ENCODE results near the gene ZNF423.

The ZNF423 gene

GRCh38 chr16:49653173-49653570, 202.7 kb downstream of the ZNF423 start:
- Histone ChIP-seq H3K27ac (ENCODE audit: low read depth in 2 of 2, low read length in 2 of 2) (no peak overlapping the region), H3K4me3 (ENCODE audit: low read length in 2 of 2) (no peak overlapping the region), H3K36me3 (ENCODE audit: control insufficient read depth in 2 of 2, insufficient read depth in 2 of 2, low read length in 2 of 2) (no peaks in the 10 kb centered on the region)

GRCh38 chr16:49652456-49653172, 203.3 kb downstream of the ZNF423 start:
- Histone ChIP-seq H3K9me3 (ENCODE audit: control insufficient read depth in 2 of 2, low read length in 2 of 2) (peaks cover 0 to 4% of the 10 kb centered on the region in 2 donors), H3K27me3 (ENCODE audit: control insufficient read depth in 2 of 2, insufficient read depth in 2 of 2, low read length in 2 of 2) (no peaks in the 10 kb centered on the region), H3K4me1 (ENCODE audit: control insufficient read depth in 2 of 2, insufficient read depth in 2 of 2, low read length in 2 of 2) (no peaks in the 10 kb centered on the region), H3K36me3 (ENCODE audit: control insufficient read depth in 2 of 2, insufficient read depth in 2 of 2, low read length in 2 of 2) (no peaks in the 10 kb centered on the region), H3K4me3 (ENCODE audit: low read length in 2 of 2) (no peak overlapping the region), H3K9ac (ENCODE audit: low read depth in 1 of 2, low read length in 2 of 2) (no peak overlapping the region), H3K27ac (ENCODE audit: low read depth in 2 of 2, low read length in 2 of 2) (no peak overlapping the region)

More at GRCh38 chr16:49653173-49653570, 202.7 kb downstream of the ZNF423 start:
- H3K4me1 ChIP-seq (ENCODE audit: control insufficient read depth in 2 of 2, insufficient read depth in 2 of 2, low read length in 2 of 2) = no peaks in the 10 kb centered on the region
- H3K27me3 ChIP-seq (ENCODE audit: control insufficient read depth in 2 of 2, insufficient read depth in 2 of 2, low read length in 2 of 2) = no peaks in the 10 kb centered on the region
- H3K9ac ChIP-seq (ENCODE audit: low read depth in 1 of 2, low read length in 2 of 2) = no peak overlapping the region
- no peaks in the 10 kb centered on the region for H3K9me3 ChIP-seq (ENCODE audit: control insufficient read depth in 2 of 2, low read length in 2 of 2)

GRCh38 chr16:49651996-49652395, 203.9 kb downstream of the ZNF423 start:
- no peaks in the 10 kb centered on the region for H3K4me1 ChIP-seq (ENCODE audit: control insufficient read depth in 2 of 2, insufficient read depth in 2 of 2, low read length in 2 of 2)
- no peaks in the 10 kb centered on the region for H3K36me3 ChIP-seq (ENCODE audit: control insufficient read depth in 2 of 2, insufficient read depth in 2 of 2, low read length in 2 of 2)
- no peak overlapping the region for H3K4me3 ChIP-seq (ENCODE audit: low read length in 2 of 2)
- peaks cover 0 to 6% of the 10 kb centered on the region in 2 donors for H3K9me3 ChIP-seq (ENCODE audit: control insufficient read depth in 2 of 2, low read length in 2 of 2)
- no peaks in the 10 kb centered on the region for H3K27me3 ChIP-seq (ENCODE audit: control insufficient read depth in 2 of 2, insufficient read depth in 2 of 2, low read length in 2 of 2)
- H3K27ac ChIP-seq (ENCODE audit: low read depth in 2 of 2, low read length in 2 of 2) = no peak overlapping the region
- no peak overlapping the region for H3K9ac ChIP-seq (ENCODE audit: low read depth in 1 of 2, low read length in 2 of 2)

GRCh38 chr16:49651226-49651625, 204.7 kb downstream of the ZNF423 start:
- H3K36me3 ChIP-seq (ENCODE audit: control insufficient read depth in 2 of 2, insufficient read depth in 2 of 2, low read length in 2 of 2) = no peaks in the 10 kb centered on the region
- H3K9ac ChIP-seq (ENCODE audit: low read depth in 1 of 2, low read length in 2 of 2) = no peak overlapping the region
- H3K4me3 ChIP-seq (ENCODE audit: low read length in 2 of 2) = no peak overlapping the region
- H3K27ac ChIP-seq (ENCODE audit: low read depth in 2 of 2, low read length in 2 of 2) = no peak overlapping the region
- no peaks in the 10 kb centered on the region for H3K4me1 ChIP-seq (ENCODE audit: control insufficient read depth in 2 of 2, insufficient read depth in 2 of 2, low read length in 2 of 2)
- H3K27me3 ChIP-seq (ENCODE audit: control insufficient read depth in 2 of 2, insufficient read depth in 2 of 2, low read length in 2 of 2) = no peaks in the 10 kb centered on the region
- H3K9me3 ChIP-seq (ENCODE audit: control insufficient read depth in 2 of 2, low read length in 2 of 2) = peaks cover 0 to 6% of the 10 kb centered on the region in 2 donors

DNA sequence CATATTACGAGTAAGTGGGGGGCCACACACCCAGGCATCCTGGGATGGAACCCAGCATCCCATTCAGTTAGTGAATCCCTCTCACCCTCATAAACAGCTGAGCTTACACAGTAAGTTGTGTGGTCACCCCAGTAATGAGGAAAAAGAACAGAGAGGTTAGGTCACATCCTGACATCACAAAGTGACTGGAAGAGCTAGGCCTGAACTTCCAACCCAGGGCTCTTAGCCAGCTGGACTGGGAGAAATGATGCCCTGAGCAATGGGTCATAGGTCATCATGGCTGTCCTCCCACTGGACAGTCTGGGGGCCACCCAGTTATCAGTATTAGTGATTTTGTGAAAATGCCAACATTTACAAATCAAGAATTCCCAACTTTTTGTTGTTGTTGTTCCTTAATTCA, 205.3 kb downstream of the ZNF423 start:
- no peak overlapping the region for H3K27ac ChIP-seq (ENCODE audit: low read depth in 2 of 2, low read length in 2 of 2)
- no peak overlapping the region for H3K4me3 ChIP-seq (ENCODE audit: low read length in 2 of 2)
- H3K27me3 ChIP-seq (ENCODE audit: control insufficient read depth in 2 of 2, insufficient read depth in 2 of 2, low read length in 2 of 2) = no peaks in the 10 kb centered on the region
- H3K4me1 ChIP-seq (ENCODE audit: control insufficient read depth in 2 of 2, insufficient read depth in 2 of 2, low read length in 2 of 2) = no peaks in the 10 kb centered on the region
- H3K36me3 ChIP-seq (ENCODE audit: control insufficient read depth in 2 of 2, insufficient read depth in 2 of 2, low read length in 2 of 2) = no peaks in the 10 kb centered on the region
- H3K9me3 ChIP-seq (ENCODE audit: control insufficient read depth in 2 of 2, low read length in 2 of 2) = peaks cover 0 to 7% of the 10 kb centered on the region in 2 donors
- no peak overlapping the region for H3K9ac ChIP-seq (ENCODE audit: low read depth in 1 of 2, low read length in 2 of 2)

- Histone ChIP-seq H3K4me1 (ENCODE audit: control insufficient read depth in 2 of 2, insufficient read depth in 2 of 2, low read length in 2 of 2) (no peaks in the 10 kb centered on the region), H3K27me3 (ENCODE audit: control insufficient read depth in 2 of 2, insufficient read depth in 2 of 2, low read length in 2 of 2) (no peaks in the 10 kb centered on the region), H3K36me3 (ENCODE audit: control insufficient read depth in 2 of 2, insufficient read depth in 2 of 2, low read length in 2 of 2) (no peaks in the 10 kb centered on the region), H3K4me3 (ENCODE audit: low read length in 2 of 2) (no peak overlapping the region), H3K9me3 (ENCODE audit: control insufficient read depth in 2 of 2, low read length in 2 of 2) (peaks cover 0 to 7% of the 10 kb centered on the region in 2 donors), H3K27ac (ENCODE audit: low read depth in 2 of 2, low read length in 2 of 2) (no peak overlapping the region), H3K9ac (ENCODE audit: low read depth in 1 of 2, low read length in 2 of 2) (no peak overlapping the region)
Measured at GRCh38 chr16:49649013-49649765, 206.7 kb downstream of the ZNF423 start.

DNA sequence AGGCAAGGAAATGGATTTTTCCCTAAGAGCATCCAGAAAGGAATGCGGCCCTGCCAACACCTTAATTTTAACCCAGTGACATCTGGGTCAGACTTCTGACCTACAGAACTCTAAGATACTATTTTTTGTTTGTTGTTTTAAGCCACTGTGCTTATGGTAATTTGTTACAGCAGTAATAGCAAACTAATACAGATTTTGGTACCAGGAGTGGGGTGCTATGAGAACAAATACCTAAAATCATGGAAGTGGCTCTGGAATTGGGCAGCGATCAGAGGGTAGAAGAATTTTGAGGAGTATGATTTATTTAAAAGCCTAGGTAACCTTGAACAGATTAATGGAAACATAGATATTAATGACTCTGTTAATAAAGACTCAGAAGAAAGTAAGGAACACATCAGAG, 208.2 kb downstream of the ZNF423 start:
- Histone ChIP-seq H3K4me3 (ENCODE audit: low read length in 2 of 2) (no peak overlapping the region), H3K9ac (ENCODE audit: low read depth in 1 of 2, low read length in 2 of 2) (no peak overlapping the region), H3K36me3 (ENCODE audit: control insufficient read depth in 2 of 2, insufficient read depth in 2 of 2, low read length in 2 of 2) (no peaks in the 10 kb centered on the region), H3K4me1 (ENCODE audit: control insufficient read depth in 2 of 2, insufficient read depth in 2 of 2, low read length in 2 of 2) (no peaks in the 10 kb centered on the region), H3K27ac (ENCODE audit: low read depth in 2 of 2, low read length in 2 of 2) (no peak overlapping the region), H3K27me3 (ENCODE audit: control insufficient read depth in 2 of 2, insufficient read depth in 2 of 2, low read length in 2 of 2) (no peaks in the 10 kb centered on the region), H3K9me3 (ENCODE audit: control insufficient read depth in 2 of 2, low read length in 2 of 2) (peaks cover 0 to 7% of the 10 kb centered on the region in 2 donors)

- no peak overlapping the region for H3K27ac ChIP-seq (ENCODE audit: low read depth in 2 of 2, low read length in 2 of 2)
Measured at GRCh38 chr16:49645263-49645662, 210.6 kb downstream of the ZNF423 start.

GRCh38 chr16:49644145-49644463, 211.8 kb downstream of the ZNF423 start:
- no peaks in the 10 kb centered on the region for H3K27me3 ChIP-seq (ENCODE audit: control insufficient read depth in 2 of 2, insufficient read depth in 2 of 2, low read length in 2 of 2)
- H3K9ac ChIP-seq (ENCODE audit: low read depth in 1 of 2, low read length in 2 of 2) = no peak overlapping the region
- H3K4me3 ChIP-seq (ENCODE audit: low read length in 2 of 2) = no peak overlapping the region
- H3K36me3 ChIP-seq (ENCODE audit: control insufficient read depth in 2 of 2, insufficient read depth in 2 of 2, low read length in 2 of 2) = no peaks in the 10 kb centered on the region
- peaks cover 0 to 7% of the 10 kb centered on the region in 2 donors for H3K9me3 ChIP-seq (ENCODE audit: control insufficient read depth in 2 of 2, low read length in 2 of 2)
- H3K4me1 ChIP-seq (ENCODE audit: control insufficient read depth in 2 of 2, insufficient read depth in 2 of 2, low read length in 2 of 2) = peaks cover 0 to 3% of the 10 kb centered on the region in 2 donors
- H3K27ac ChIP-seq (ENCODE audit: low read depth in 2 of 2, low read length in 2 of 2) = no peak overlapping the region

More at GRCh38 chr16:49645263-49645662, 210.6 kb downstream of the ZNF423 start:
- Histone ChIP-seq H3K9ac (ENCODE audit: low read depth in 1 of 2, low read length in 2 of 2) (no peak overlapping the region), H3K27me3 (ENCODE audit: control insufficient read depth in 2 of 2, insufficient read depth in 2 of 2, low read length in 2 of 2) (no peaks in the 10 kb centered on the region), H3K36me3 (ENCODE audit: control insufficient read depth in 2 of 2, insufficient read depth in 2 of 2, low read length in 2 of 2) (no peaks in the 10 kb centered on the region), H3K4me1 (ENCODE audit: control insufficient read depth in 2 of 2, insufficient read depth in 2 of 2, low read length in 2 of 2) (peaks cover 0 to under 1% of the 10 kb centered on the region in 2 donors), H3K9me3 (ENCODE audit: control insufficient read depth in 2 of 2, low read length in 2 of 2) (peaks cover 0 to 7% of the 10 kb centered on the region in 2 donors), H3K4me3 (ENCODE audit: low read length in 2 of 2) (no peak overlapping the region)

GRCh38 chr16:49643429-49644144, 212.3 kb downstream of the ZNF423 start:
- no peak overlapping the region for H3K27ac ChIP-seq (ENCODE audit: low read depth in 2 of 2, low read length in 2 of 2)
- H3K9ac ChIP-seq (ENCODE audit: low read depth in 1 of 2, low read length in 2 of 2) = no peak overlapping the region
- H3K4me1 ChIP-seq (ENCODE audit: control insufficient read depth in 2 of 2, insufficient read depth in 2 of 2, low read length in 2 of 2) = peaks cover 0 to 3% of the 10 kb centered on the region in 2 donors
- H3K27me3 ChIP-seq (ENCODE audit: control insufficient read depth in 2 of 2, insufficient read depth in 2 of 2, low read length in 2 of 2) = no peaks in the 10 kb centered on the region
- no peaks in the 10 kb centered on the region for H3K36me3 ChIP-seq (ENCODE audit: control insufficient read depth in 2 of 2, insufficient read depth in 2 of 2, low read length in 2 of 2)
- no peak overlapping the region for H3K4me3 ChIP-seq (ENCODE audit: low read length in 2 of 2)
- H3K9me3 ChIP-seq (ENCODE audit: control insufficient read depth in 2 of 2, low read length in 2 of 2) = peaks cover 0 to 7% of the 10 kb centered on the region in 2 donors
